ENCODE measurements around the gene C1QTNF8. TPM values are rescaled to one million over a fixed set of nuclear protein-coding genes. Genes with fewer than 3 reads are reported as not detected.

The C1QTNF8 gene
- total RNA-seq, 1 experiment from 2014 or later = 0.27 TPM

- CTCF ChIA-PET = interaction anchor here (0.7 to 1.1 kb wide), 2 partner anchors 15 to 16 kb away, joined by 3 to 5 read pairs; no protein-coding TSS in a partner anchor
- Histone ChIP-seq H3K4me1 (ENCODE audit: control insufficient read depth in 1 of 2, insufficient read depth in 2 of 2, low read length in 2 of 2) (peaks cover 9 to 36% of the 10 kb centered on the region in 2 experiments; a peak in 3 of 4 replicates), H4K20me1 (ENCODE audit: insufficient read depth) (no peaks in the 10 kb centered on the region), H3K4me2 (ENCODE audit: low read length) (no peak overlapping the region), H2AFZ (ENCODE audit: low read depth, low read length, poor library complexity, severe bottlenecking) (no peak overlapping the region), H3K9ac (ENCODE audit: low read length) (no peak overlapping the region), H3K27ac (ENCODE audit: low read depth, low read length) (no peak overlapping the region; the same call in 1 of the 2 replicates), H3K9me3 (ENCODE audit: control insufficient read depth in 1 of 2, insufficient read depth in 1 of 2, low read depth in 1 of 2, low read length in 2 of 2) (no peaks in the 10 kb centered on the region), H3K79me2 (ENCODE audit: insufficient read depth, low read length) (no peaks in the 10 kb centered on the region), H3K27me3 (ENCODE audit: insufficient read depth, low read length) (no peaks in the 10 kb centered on the region), H3K9me2 (ENCODE audit: insufficient read depth) (no peaks in the 10 kb centered on the region), H3K4me3 (replicated peaks in 1 of 2; ENCODE audit: low read depth in 1 of 2, low read length in 2 of 2) (no peak overlapping the region), H3K36me3 (ENCODE audit: control insufficient read depth in 1 of 2, insufficient read depth in 2 of 2, low read length in 2 of 2) (no peaks in the 10 kb centered on the region)
- no TSS peak for BruUV-seq (replicated peaks)
- RAD21 ChIA-PET (ENCODE audit: low non-redundant PET in 1 of 2, low total read pairs in 2 of 2, uncharacterized antibody in 2 of 2, unreplicated experiment in 2 of 2) = no interaction called here
- TF ChIP-seq POLR2A (IDR thresholded peaks at IDR 0.05; ENCODE audit: borderline replicate concordance, extremely low read depth, insufficient read depth, insufficient read length) (no peak), EGR1 (IDR thresholded peaks at IDR 0.05; ENCODE audit: low read depth) (no peak), CEBPB (IDR thresholded peaks at IDR 0.05; ENCODE audit: low read depth) (no peak)
- intact Hi-C loops (cut with micrococcal nuclease) = no loop called here
- POLR2A ChIA-PET = no interaction called here
- ATAC-seq (peak; percentile 27), DNase-seq (ENCODE audit: low read depth, low spot score) (no peak)
These were observed 53.8 kb downstream of the C1QTNF8 start for GRCh38 chr16:1042049-1042744.

- Histone ChIP-seq H3K9ac (ENCODE audit: low read length) (no peak overlapping the region), H3K36me3 (ENCODE audit: control insufficient read depth in 1 of 2, insufficient read depth in 2 of 2, low read length in 2 of 2) (no peaks in the 10 kb centered on the region), H3K27me3 (ENCODE audit: insufficient read depth, low read length) (no peaks in the 10 kb centered on the region), H3K4me1 (ENCODE audit: control insufficient read depth in 1 of 2, insufficient read depth in 2 of 2, low read length in 2 of 2) (peaks cover 9 to 40% of the 10 kb centered on the region in 2 experiments; a peak in 3 of 4 replicates), H3K9me3 (ENCODE audit: control insufficient read depth in 1 of 2, insufficient read depth in 1 of 2, low read depth in 1 of 2, low read length in 2 of 2) (no peaks in the 10 kb centered on the region), H4K20me1 (ENCODE audit: insufficient read depth) (no peaks in the 10 kb centered on the region), H3K79me2 (ENCODE audit: insufficient read depth, low read length) (no peaks in the 10 kb centered on the region), H3K27ac (ENCODE audit: low read depth, low read length) (no peak overlapping the region), H2AFZ (ENCODE audit: low read depth, low read length, poor library complexity, severe bottlenecking) (no peak overlapping the region), H3K4me3 (replicated peaks in 1 of 2; ENCODE audit: low read depth in 1 of 2, low read length in 2 of 2) (no peak overlapping the region), H3K9me2 (ENCODE audit: insufficient read depth) (no peaks in the 10 kb centered on the region), H3K4me2 (ENCODE audit: low read length) (no peak overlapping the region)
- no TSS peak for BruUV-seq (replicated peaks)
- intact Hi-C loops (cut with micrococcal nuclease) = no loop called here
- DNase-seq (ENCODE audit: low read depth, low spot score) = no peak
- RAD21 ChIA-PET (ENCODE audit: low non-redundant PET in 1 of 2, low total read pairs in 2 of 2, uncharacterized antibody in 2 of 2, unreplicated experiment in 2 of 2) = no interaction called here
- CTCF ChIA-PET = no interaction called here
- POLR2A ChIA-PET = interaction anchor here (0.8 kb wide), 1 partner anchor 16 kb away, joined by 4 read pairs; no protein-coding TSS in a partner anchor
- ATAC-seq = no peak
- TF ChIP-seq SIN3A (IDR thresholded peaks at IDR 0.05; ENCODE audit: low read depth) (no peak), RAD21 (IDR thresholded peaks at IDR 0.05; ENCODE audit: low read depth) (no peak), EZH2 (IDR thresholded peaks at IDR 0.05) (no peak), ZBTB33 (IDR thresholded peaks at IDR 0.05; ENCODE audit: extremely low read depth, insufficient replicate concordance, low read length) (no peak), JUND (IDR thresholded peaks at IDR 0.05) (no peak), ZFX (IDR thresholded peaks at IDR 0.05) (no peak), EGR1 (IDR thresholded peaks at IDR 0.05; ENCODE audit: low read depth) (no peak), MAX (IDR thresholded peaks at IDR 0.05) (no peak), CEBPB (IDR thresholded peaks at IDR 0.05; ENCODE audit: low read depth) (no peak), FOSL1 (IDR thresholded peaks at IDR 0.05; ENCODE audit: low read depth) (no peak), ZNF274 (IDR thresholded peaks at IDR 0.05; ENCODE audit: low read depth, low read length) (no peak), YY1 (IDR thresholded peaks at IDR 0.05; ENCODE audit: extremely low read depth, insufficient replicate concordance, low read depth, low read length) (no peak), POLR2AphosphoS5 (IDR thresholded peaks at IDR 0.05; ENCODE audit: low read depth, low read length) (no peak), SRF (IDR thresholded peaks at IDR 0.05; ENCODE audit: low read depth) (no peak)
- TF ChIP-seq, protein P1, sequence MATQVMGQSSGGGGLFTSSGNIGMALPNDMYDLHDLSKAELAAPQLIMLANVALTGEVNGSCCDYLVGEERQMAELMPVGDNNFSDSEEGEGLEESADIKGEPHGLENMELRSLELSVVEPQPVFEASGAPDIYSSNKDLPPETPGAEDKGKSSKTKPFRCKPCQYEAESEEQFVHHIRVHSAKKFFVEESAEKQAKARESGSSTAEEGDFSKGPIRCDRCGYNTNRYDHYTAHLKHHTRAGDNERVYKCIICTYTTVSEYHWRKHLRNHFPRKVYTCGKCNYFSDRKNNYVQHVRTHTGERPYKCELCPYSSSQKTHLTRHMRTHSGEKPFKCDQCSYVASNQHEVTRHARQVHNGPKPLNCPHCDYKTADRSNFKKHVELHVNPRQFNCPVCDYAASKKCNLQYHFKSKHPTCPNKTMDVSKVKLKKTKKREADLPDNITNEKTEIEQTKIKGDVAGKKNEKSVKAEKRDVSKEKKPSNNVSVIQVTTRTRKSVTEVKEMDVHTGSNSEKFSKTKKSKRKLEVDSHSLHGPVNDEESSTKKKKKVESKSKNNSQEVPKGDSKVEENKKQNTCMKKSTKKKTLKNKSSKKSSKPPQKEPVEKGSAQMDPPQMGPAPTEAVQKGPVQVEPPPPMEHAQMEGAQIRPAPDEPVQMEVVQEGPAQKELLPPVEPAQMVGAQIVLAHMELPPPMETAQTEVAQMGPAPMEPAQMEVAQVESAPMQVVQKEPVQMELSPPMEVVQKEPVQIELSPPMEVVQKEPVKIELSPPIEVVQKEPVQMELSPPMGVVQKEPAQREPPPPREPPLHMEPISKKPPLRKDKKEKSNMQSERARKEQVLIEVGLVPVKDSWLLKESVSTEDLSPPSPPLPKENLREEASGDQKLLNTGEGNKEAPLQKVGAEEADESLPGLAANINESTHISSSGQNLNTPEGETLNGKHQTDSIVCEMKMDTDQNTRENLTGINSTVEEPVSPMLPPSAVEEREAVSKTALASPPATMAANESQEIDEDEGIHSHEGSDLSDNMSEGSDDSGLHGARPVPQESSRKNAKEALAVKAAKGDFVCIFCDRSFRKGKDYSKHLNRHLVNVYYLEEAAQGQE (IDR thresholded peaks at IDR 0.05; ENCODE audit: low read depth) = no peak
These were observed 55.7 kb downstream of the C1QTNF8 start for GRCh38 chr16:1040346-1040745.
